ENCODE results near the gene PARP14. TPM values are rescaled to one million over a fixed set of nuclear protein-coding genes. Genes with fewer than 3 reads are reported as not detected.
A peak's percentile ranks its signal among the peaks of the same experiment; 100 is the strongest.
"Not testable (repeated sequence)": the region's sequence is repeated elsewhere in the genome, so short reads cannot be mapped to it uniquely, and the experiment has no call there.

PARP14 gene
- total RNA-seq, 1 donor from 2014 or later: 28.9 TPM

DNA sequence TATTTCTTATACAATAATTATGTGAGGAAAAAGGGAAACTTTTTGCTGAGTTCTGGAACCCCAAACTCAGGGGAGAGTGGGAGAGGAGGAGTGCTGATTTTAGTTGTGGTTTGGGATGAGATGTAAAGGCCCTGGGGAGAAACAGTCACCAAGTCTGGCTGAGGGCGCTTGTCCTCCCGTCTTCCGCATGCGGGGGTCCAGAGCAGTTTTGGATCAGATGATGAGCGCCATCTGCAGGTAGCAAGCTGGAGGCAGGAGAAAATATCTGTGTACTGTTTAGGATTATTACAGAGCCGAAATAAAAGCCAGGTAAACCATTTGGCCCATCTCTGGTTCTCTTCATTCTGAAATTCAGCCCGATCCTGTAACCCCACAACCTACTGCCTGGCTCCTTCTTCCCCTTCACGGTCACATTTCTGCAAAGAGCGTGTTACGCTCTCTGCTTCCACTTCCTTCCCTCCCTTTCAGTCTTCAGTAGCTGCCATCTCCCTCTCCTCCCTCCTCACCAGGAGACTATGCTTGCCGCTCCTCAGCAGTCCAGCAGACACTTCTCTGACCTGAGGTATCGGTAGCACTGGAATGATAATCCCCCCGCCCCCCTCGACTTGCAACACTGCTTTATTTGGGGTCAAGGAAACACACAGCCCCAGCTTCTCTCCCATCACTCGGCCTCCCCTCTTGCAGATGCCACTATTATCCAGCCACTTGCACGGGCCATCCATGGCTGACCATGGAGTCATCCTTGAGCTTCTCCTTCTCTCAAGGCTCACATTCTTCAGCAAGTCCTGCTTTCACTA lies 1.4 kb upstream of the PARP14 start:
- DNase-seq (ENCODE audit: low spot score): peak; percentile 80

DNA sequence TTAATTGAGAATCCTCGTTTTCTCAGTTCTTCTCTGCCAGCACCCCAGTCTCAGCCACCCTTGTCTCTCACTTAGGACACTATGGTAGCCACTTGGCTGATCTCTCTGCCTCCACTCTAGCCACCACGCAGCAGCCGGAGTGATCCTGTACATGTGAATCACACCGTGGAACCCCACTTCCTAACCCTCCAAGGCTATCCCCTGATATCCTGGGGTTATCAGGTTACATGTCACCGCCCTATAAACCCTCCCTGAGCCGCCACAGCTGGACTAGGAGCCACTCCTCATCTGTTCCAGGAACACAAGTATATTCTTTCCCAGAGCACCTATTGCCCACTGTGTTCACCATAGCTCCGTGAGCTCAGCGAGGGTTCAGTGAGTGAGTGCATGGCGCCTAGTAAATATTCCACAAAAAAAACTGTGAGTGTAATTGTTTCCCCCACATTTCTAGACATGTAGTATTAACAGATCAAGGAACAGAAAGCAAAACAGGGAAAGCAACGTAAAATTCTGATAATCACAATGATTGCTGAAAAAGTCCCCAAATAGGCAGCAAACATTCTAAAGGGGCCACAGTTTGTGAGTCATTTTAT lies 661 bp upstream of the PARP14 start:
- peak; percentile 26 for DNase-seq (ENCODE audit: low spot score)

DNA sequence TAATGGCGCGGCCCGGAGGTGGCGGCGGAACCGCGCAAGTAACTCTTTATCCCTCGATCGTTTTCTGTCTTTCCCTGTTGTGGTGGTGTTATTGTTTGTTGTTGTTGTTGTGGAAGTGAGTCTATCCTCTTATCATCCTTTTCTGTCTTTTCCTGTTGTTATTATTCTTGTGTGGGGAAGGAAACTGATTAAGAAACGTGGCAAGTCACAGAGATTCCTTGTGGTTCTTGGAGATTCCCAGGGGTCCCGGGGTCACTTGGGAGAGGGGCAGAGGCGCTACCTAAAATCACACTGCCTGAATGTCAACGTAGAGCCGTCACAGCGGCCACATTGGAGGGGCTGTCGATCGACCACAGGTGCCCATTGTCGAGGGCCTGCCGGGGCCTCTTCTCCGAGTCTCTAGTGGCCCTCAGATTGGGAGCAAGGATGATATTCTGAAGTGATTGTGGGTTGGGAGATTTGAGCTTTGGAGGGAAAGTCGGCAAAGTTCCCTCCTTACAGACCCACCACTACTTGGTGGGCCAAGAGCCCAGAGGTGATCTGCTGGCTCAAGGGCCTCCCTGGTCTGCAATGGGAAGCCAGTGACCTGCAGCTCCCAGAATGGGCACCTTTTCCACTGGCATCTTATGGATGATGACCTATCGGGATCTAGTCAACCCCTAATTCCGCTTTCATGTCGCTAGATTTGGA lies 790 bp downstream of the PARP14 start:
- no peak for DNase-seq (ENCODE audit: low spot score)

DNA sequence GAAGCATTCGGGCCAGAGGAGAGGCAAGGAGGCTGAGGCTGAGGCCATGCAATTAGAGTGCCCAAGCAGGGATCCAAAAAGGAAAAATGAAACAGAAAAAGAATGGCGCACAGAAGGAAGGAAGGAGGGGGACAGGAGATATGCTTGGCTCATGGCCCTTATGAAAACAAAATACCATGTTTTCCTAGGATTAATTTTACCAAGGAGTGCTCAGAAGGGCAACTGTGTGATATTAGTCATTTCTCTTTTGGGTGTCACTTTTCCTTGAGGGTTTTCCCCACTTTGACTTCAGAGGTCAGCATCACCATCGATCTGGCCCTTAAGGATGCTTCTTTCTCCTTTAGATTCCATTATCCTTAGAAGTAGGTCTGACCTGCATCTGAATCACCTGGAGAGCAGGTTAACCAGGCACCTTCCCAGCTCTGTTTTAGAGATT lies 1.4 kb downstream of the PARP14 start:
- DNase-seq (ENCODE audit: low spot score): no peak

DNA sequence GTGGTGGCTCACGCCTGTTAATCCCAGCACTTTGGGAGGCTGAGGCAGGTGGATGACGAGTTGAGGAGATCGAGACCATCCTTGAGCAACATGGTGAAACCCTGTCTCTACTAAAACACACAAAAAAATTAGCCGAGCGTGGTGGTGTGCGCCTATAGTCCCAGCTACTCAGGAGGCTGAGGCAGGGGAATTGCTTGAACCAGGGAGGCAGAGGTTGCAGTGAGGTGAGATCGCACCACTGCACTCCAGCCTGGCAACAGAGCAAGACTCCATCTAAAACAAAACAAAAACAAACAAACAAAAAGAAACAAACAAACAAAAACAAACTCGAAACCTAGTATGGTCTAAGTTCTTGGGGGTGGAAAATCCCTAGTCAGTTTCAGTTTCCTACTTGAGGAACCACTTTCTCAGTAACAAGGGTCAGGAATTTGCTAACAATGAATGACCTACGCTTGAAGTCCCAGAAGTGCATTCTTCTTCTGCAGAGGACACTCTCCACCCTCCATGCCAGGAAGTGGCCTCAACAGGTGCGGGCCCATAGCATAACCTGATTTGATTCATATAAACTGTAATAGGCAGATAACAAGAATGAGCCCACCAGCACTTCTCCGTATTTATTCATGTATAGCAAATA lies 2.3 kb downstream of the PARP14 start:
- not testable (repeated sequence) for DNase-seq (ENCODE audit: low spot score)

DNA sequence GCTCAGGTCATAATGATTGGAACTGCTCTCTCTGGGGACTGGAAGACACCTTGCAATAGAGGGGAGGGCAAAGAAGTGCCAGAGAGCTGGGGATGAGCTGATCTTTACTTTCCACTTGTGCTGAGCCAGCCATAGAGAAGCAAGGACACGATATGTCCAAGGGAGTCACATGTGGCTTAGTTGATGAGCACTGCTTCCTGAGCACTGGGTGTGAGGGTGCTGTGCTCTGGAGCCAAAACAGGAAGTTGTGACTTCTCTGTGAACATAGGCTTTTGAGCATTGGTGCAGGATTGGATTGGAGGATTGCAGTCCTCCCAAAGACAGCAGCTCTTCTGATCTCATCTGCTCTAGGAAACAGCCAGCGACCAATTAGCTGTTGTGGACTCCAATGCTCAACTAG lies 6.7 kb downstream of the PARP14 start:
- no peak for DNase-seq (ENCODE audit: low spot score)

DNA sequence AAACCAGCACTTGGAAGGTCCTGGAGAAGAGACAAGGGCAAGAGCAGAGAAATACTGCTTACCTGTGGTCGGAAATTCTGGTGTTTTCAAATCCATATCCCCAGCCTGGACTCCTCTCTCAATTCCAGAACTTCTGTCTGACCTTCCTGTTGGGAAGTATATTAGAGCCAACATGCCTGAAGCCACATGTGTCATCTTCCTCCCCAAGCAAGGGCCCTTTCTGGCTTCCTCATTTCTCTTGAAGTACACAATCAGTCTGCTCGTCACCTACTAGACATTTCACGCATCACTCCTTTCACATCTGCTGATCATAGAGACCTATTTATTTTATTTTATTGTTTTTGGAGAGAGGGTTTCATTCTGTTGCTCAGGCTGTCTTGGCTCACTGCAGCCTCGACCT lies 8.4 kb downstream of the PARP14 start:
- no peak for DNase-seq (ENCODE audit: low spot score)

DNA sequence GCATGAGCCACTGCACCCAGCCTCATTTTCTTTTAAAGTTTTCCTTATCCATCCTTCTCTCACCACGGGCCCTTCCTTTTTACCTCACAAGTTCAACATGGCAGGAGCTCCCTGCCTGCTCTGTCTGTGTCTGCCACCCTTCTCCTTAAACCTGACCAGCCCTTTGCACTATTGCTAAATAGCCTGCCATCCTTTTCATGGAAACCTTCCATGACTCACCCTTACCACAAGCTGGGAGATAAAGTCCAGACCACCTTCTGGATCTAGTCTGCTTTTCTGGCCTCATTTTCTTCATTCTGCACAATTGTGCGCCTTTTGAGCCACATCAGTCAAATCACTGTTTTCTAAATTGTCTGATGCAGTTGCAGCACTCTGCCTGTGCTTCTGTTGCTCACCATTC lies 8.9 kb downstream of the PARP14 start:
- DNase-seq (ENCODE audit: low spot score): peak; percentile 48

DNA sequence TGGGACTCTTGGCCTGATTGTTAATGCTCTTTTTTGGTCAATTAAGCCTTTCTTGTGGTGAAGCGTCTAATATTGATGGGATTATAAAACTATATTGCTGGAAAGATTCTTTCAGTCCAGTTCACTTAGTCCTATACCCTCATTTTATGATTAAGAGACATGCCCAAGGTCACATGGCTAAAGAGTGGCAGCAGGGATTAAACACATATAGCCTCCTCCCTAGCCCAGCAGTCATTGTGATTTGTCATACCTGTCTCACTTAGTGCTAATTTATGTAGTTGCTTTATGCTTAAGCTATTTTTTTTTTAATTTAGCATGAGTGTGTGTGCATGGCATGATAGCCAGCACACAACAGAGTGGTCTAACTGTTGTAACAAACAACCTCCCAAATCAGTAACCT lies 9.5 kb downstream of the PARP14 start:
- DNase-seq (ENCODE audit: low spot score): no peak

DNA sequence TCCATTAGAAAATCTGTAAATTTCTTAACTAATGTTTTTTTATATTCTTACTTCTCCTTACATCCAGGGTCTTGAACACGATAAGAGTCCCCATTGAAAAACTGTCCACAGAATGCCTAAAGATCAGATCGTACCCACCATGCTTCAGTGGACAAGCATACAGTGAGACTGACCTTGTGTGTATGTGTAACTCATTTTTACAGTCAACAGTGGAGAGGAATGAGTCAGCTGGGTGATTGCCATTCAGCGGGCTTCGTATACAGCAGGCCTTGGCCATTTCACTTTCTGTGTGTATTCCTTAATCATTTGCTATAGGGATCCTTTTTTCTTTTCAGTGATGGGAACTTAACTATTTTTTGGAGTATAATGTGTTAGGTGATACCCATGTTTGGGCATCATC lies 10.6 kb downstream of the PARP14 start:
- no peak for DNase-seq (ENCODE audit: low spot score)

DNA sequence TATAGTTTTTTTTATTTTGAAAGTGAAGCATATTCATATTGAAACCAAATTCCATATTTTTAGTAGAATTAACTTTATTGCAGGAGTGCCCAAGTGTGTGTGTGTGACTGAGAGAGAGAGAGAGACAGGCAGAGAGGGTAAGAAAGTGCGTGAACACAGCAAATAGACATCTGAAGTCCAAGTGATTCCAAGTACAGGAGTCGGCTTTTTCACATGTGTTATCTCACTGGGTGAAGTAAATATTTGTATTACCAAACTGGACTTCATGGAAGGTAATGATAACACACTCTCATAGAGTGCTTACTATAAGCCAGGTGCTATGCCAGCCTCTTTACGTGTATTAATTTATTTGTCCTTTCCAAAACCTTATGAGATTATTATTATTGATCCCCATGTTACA lies 12.0 kb downstream of the PARP14 start:
- no peak for DNase-seq (ENCODE audit: low spot score)

DNA sequence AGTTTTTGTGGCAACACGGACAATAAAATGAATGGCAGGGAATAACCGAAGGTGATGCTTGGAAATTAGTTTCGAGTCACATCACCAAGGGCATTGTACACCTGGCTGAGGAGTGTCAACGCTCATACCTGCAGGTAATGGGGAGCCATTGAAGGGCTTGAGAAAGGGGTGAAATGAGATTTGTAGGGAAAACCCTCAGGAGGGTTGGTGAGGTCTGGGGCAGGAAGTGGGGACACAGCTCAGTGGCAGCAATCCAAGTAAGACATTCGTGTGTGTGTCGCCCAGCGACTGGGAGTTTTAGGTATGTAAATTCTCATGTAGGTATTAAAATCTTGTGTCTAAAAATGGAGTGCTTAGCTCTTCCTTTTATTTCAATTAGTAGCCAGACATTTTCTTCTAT lies 14.3 kb downstream of the PARP14 start:
- DNase-seq (ENCODE audit: low spot score): no peak

DNA sequence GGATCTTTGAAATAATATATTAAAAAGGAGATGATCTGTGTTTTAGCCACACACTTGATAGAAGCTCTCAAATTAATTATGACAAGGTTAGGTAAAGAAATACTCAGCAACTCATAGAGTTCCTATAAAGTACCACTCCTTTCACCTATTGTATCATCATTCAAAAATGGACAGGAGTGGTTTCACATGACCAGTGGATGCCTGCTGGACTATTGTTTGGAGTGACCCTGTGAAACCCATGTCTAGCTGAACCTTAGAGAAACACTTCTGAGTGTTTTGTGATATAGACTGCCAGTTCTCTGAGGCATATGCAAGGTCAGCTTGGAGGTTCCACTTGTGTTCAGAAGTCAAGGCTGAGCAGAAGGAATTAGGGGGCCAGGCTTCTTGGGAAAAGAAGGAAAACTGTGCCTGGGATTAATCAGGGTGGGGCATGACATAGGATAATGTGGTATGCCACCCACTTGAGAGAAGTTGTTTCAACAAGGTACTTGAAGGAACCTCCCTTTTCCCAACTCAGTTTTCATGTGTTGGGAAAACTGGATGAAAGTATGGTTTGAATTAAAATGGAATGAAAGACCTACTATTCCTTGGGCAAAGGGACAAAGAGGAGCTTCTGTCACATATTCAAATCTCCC lies 15.4 kb downstream of the PARP14 start:
- DNase-seq (ENCODE audit: low spot score): no peak

DNA sequence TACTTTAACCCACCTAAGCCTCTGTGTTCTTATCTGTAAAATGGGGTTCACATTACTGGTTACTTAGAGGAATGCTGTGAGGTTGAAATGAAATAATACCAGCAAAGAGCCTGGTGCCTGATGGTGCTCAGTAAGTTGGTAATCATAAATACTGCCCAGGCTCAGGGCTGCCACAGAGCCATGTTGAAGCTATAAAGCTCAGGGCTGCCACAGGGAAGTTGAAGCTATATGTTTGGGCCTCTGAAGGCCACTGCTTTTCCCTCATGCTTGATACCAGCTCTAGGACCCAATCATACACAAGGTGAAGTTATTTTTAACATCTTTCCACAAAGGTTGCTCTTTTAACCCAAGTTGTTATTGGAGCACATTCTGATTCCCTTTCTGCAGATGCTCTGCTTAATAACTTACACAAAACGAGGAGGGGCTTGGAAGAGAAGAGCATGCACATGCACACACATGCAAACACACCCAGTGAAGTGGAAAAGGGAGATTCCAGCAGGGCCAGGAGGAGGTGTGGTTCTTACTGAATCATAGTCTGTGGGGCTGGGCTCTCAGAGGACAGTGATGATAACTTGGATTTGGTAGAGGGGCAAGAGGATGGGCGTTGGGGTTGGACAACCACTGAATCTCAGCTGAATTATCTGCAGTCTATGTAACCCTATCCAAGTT lies 17.4 kb downstream of the PARP14 start:
- peak; percentile 6 for DNase-seq (ENCODE audit: low spot score)

DNA sequence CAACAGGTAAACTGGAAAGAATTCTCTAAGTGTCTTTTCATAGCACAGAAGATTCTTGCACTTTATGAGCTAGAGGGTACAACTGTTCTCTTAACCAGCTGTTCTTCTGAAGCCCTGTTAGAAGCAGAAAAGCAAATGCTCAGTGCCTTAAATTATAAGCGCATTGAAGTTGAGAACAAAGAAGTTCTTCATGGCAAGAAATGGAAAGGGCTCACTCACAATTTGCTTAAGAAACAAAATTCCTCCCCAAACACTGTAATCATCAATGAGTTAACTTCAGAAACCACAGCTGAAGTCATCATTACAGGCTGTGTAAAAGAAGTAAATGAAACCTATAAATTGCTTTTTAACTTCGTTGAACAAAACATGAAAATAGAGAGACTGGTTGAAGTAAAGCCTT lies 19.6 kb downstream of the PARP14 start:
- DNase-seq (ENCODE audit: low spot score): no peak

DNA sequence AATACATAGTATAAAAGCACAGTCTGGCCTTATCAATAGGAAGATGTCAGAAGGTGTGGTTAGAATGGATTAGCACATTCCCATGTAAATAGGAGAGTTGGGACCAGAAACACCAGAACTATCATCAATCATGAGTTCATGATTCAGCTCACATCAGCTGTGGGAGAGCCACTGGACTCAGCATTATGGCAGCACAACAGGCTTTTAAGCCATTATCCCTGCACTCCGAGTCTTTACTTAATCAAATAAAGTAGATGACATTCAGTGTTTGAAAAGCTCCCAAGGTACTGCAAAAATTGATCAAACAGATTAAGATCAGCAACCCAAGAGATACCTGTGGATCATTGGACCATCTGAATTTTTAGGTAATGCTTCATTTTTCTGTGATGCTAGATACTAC lies 24.7 kb downstream of the PARP14 start:
- DNase-seq (ENCODE audit: low spot score): no peak

DNA sequence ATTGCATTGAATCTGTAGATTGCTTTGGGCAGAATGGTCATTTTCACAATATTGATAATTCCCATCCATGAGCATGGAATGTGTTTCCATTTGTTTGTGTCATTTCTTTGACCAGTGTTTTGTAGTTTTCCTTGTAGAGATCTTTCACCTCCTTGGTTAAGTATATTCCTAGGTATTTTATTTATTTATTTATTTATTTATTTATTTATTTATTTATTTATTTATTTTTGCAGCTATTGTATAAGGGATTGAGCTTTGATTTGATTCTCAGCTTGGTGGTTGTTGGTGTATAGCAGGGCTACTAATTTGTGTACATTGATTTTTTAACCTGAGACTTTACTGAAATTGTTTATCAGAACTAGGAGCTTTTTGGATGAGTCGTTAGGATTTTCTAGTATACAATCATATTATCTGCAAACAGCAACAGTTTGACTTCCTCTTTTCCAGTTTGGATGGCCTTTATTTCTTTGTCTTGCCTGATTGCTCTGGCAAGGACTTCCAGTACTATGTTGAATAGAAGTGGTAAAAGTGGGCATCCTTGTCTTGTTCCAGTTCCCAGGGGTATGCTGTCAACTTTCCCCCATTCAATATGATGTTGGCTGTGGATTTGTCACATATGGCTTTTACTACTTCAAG lies 30.1 kb downstream of the PARP14 start:
- DNase-seq (ENCODE audit: low spot score): not testable (repeated sequence)

DNA sequence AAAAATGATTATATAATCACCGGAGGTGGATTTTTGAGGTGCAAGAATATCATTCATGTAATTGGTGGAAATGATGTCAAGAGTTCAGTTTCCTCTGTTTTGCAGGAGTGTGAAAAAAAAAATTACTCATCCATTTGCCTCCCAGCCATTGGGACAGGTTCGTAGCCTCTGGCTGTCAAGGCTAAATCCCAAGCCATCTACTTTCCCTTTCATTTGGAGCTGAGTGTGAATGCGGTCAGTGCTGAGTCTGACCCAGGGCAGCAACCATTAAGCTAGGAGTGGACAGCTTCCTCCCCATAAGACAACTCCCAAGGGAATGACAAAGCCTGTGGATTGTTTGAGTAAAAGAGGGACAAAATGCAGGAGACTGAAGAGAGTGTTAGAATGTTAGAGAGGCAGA lies 33.6 kb downstream of the PARP14 start:
- DNase-seq (ENCODE audit: low spot score): no peak

DNA sequence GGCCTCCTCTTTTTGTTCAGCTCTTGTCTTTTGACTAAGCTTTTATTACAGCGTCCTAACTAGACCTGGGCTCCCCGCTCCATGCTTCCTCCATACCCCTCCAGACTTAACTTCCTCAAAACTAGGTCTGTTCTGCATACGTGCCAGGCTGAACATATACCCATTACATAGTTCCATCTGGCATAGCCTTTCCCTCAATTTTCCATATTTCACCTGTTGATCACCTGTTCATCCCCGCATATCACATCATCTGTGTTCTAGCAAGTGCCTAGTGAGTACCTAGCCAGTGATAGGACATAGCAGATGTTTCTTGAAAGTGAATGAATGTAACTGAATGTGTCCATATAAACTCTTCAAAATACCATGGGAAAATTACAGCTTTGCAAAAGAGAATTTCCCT lies 36.0 kb downstream of the PARP14 start:
- no peak for DNase-seq (ENCODE audit: low spot score)

DNA sequence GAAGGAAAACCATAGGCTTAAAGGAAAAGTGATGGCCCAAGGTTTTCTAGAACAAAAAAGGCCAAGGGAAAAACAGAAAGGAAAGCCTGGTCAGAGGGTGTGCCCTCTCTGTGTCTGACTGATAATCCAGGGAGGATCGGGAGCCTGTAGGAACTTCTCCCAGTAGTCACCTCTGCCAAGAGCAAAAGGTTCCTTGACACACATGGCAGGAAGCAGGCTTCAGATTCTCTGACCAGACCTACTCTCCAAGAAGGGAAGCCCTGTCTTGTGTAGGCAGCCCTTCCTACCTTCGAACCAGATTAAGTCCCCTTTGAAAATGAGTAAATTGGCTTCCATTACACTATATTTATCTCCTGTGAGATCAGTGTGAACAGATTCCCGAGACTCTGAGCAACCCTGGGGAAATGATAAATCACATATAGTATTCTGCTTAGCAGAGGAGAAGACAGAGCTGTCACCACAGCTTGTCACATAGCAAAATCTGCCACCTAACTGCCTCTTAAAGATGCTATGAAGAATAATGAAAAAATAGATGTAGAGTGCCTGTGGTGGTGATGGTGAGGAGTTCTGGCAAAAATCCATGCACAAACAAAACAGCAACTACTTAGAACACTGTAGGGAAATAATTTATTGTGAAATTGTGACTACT lies 38.8 kb downstream of the PARP14 start:
- no peak for DNase-seq (ENCODE audit: low spot score)
